ENCODE data around the gene GAGE12H. TPM values are rescaled to one million over a fixed set of nuclear protein-coding genes. Genes with fewer than 3 reads are reported as not detected.

Gene GAGE12H
- total RNA-seq, 2 experiments from 2014 or later: not detected

Small RNAs within 50 kb of the gene (small RNA-seq; reads per million reads assigned to genes)
- not detected for gene GAGE12B

Other genes with a start within 250 kb of the GAGE12H start
- gene GAGE13, start 248.4 kb upstream of the GAGE12H start, total RNA-seq (2014; rRNA removed; shearing (Covaris generic)): not detected in 2 replicates
- not detected in 2 replicates for gene GAGE13, start 248.4 kb upstream of the GAGE12H start, total RNA-seq (2022)
- gene GAGE12C, start 47.8 kb upstream of the GAGE12H start, total RNA-seq (2014; rRNA removed; shearing (Covaris generic)): not detected in 2 replicates
- not detected in 2 replicates for gene GAGE12C, start 47.8 kb upstream of the GAGE12H start, total RNA-seq (2022)
- gene GAGE12D, start 38.2 kb upstream of the GAGE12H start, total RNA-seq (2014; rRNA removed; shearing (Covaris generic)): not detected in 2 replicates
- gene GAGE12D, start 38.2 kb upstream of the GAGE12H start, total RNA-seq (2022): not detected in 2 replicates
- gene GAGE12E, start 28.7 kb upstream of the GAGE12H start, total RNA-seq (2014; rRNA removed; shearing (Covaris generic)): not detected in 2 replicates
- gene GAGE12E, start 28.7 kb upstream of the GAGE12H start, total RNA-seq (2022): not detected in 2 replicates
- gene GAGE12F, start 19.1 kb upstream of the GAGE12H start, total RNA-seq (2014; rRNA removed; shearing (Covaris generic)): not detected in 2 replicates
- gene GAGE12F, start 19.1 kb upstream of the GAGE12H start, total RNA-seq (2022): not detected in 2 replicates
- not detected in 2 replicates for gene GAGE12G, start 9.5 kb upstream of the GAGE12H start, total RNA-seq (2014; rRNA removed; shearing (Covaris generic))
- not detected in 2 replicates for gene GAGE12G, start 9.5 kb upstream of the GAGE12H start, total RNA-seq (2022)
- not detected in 2 replicates for gene GAGE2A, start 9.5 kb downstream of the GAGE12H start, total RNA-seq (2014; rRNA removed; shearing (Covaris generic))
- gene GAGE2A, start 9.5 kb downstream of the GAGE12H start, total RNA-seq (2022): not detected in 2 replicates
- gene GAGE1, start 19.1 kb downstream of the GAGE12H start, total RNA-seq (2014; rRNA removed; shearing (Covaris generic)): not detected in 2 replicates
- gene GAGE1, start 19.1 kb downstream of the GAGE12H start, total RNA-seq (2022): not detected in 2 replicates
- not detected in 2 replicates for gene PAGE1, start 116.0 kb downstream of the GAGE12H start, total RNA-seq (2014; rRNA removed; shearing (Covaris generic))
- not detected in 2 replicates for gene PAGE1, start 116.0 kb downstream of the GAGE12H start, total RNA-seq (2022)
- gene PAGE4, start 249.4 kb downstream of the GAGE12H start, total RNA-seq (2014; rRNA removed; shearing (Covaris generic)): not detected in 2 replicates
- not detected in 2 replicates for gene PAGE4, start 249.4 kb downstream of the GAGE12H start, total RNA-seq (2022)